Testis (tissue), 3 donors: ENCODE results near the gene COL2A1. TPM values are rescaled to one million over a fixed set of nuclear protein-coding genes. Genes with fewer than 3 reads are reported as not detected.
A peak's percentile ranks its signal among the peaks of the same experiment; 100 is the strongest.

Experiments
- DNase-seq: peaks from one replicate; pipeline ENCODE4 v3.0.0-alpha.2; 2019
- H3K27ac ChIP-seq, 2 donors: fragments of 200-600 bp; sonication (generic); one replicate each; pipeline ENCODE4 v1.5.1; 2019
- H3K27me3 ChIP-seq: fragments of 200-600 bp; sonication (generic); one replicate; pipeline ENCODE4 v1.5.1; 2019
- H3K36me3 ChIP-seq: fragments of 200-600 bp; sonication (generic); one replicate; pipeline ENCODE4 v1.5.1; 2017; ENCODE audit warnings: low read depth; ENCODE audit errors: missing control alignments
- H3K4me1 ChIP-seq: fragments of 200-600 bp; sonication (generic); one replicate; pipeline ENCODE4 v1.5.1; 2019
- H3K4me3 ChIP-seq, 2 donors: fragments of 200-600 bp; sonication (generic); one replicate each; pipeline ENCODE4 v1.5.1; 2017 to 2019
- H3K9me3 ChIP-seq: fragments of 200-600 bp; sonication (generic); one replicate; pipeline ENCODE4 v1.5.1; 2017
- CTCF ChIP-seq, 3 experiments: fragments of 450-650 bp in 2 of 3; fragments of 200-600 bp in 1 of 3; sonication (generic) in 1 of 3; IDR thresholded peaks; one replicate each; pipeline ENCODE4 v1.5.1; 2016 to 2019; ENCODE audit warnings: antibody characterized with exemption in 3 of 3, mild to moderate bottlenecking in 2 of 3, moderate library complexity in 1 of 3
- POLR2A ChIP-seq: fragments of 450-650 bp; IDR thresholded peaks from one replicate; pipeline ENCODE4 v1.6.1; 2017; ENCODE audit warnings: antibody characterized with exemption, mild to moderate bottlenecking, moderate library complexity
- WGBS, 2 donors: methylation state at CpG; one replicate each; pipeline ENCODE4 v1.1.5; 2018; 5-methylcytosine and 5-hydroxymethylcytosine counted together
- intact Hi-C: fragments of 100-400 bp; cut with DNase I; formaldehyde crosslinking; loops from one replicate; pipeline ENCODE4 v1.15.1; 2023; ENCODE audit warnings: low total_unique reads
- polyA plus RNA-seq: library from polyadenylated mRNA; stranded (reverse); fragments of 350-450 nt; fragmentation: Illumina TruSeq; extraction: RNeasy Lipid Tissue Mini Kit (QIAGEN cat#74804); gene quantifications from one replicate; pipeline ENCODE4 v1.2.3, GENCODE V29; 2014; ENCODE audit warnings: low read depth, low replicate concordance; ENCODE audit not compliant: insufficient read depth
- total RNA-seq, 2 donors: library from RNA; depleted of rRNA; stranded (reverse); fragments of >200 nt; gene quantifications; one replicate each; pipeline ENCODE4 v1.2.3, GENCODE V29; 2016

Gene COL2A1
- total and polyA plus RNA-seq, 3 donors from 2014 or later = 1.8 to 8.0 (median 2.8) TPM

DNA sequence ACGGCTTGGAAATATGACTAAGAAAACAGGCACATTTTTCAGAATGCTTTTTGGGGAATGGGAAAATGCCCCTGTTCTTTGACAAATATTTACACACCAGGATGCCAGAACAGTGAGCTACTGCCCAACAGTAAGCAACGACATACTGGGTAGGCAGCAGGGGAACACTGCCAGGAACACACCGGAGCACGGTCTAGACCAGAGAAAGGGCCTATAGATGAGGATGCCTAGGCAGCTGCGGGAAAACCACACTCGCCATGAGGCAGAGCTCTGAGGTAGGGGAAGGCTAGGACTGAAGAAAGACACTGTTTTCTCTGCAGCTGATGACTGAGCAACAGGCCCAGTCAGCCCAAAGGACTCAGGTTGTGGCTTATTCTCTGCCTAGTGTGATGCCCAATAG, 45.9 kb upstream of the COL2A1 start:
- intact Hi-C loops = no loop called here

GRCh38 chr12:48045965-48046518, 41.8 kb upstream of the COL2A1 start:
- H3K36me3 ChIP-seq = no peaks in the 10 kb centered on the region

More for the DNA sequence above, 45.9 kb upstream of the COL2A1 start:
- H3K27ac ChIP-seq = no peak overlapping the region
- no peak for DNase-seq
- no peaks in the 10 kb centered on the region for H3K36me3 ChIP-seq
- H3K4me1 ChIP-seq = no peaks in the 10 kb centered on the region
- TF ChIP-seq CTCF (IDR thresholded peaks at IDR 0.05) (no peak), POLR2A (no peak)
- H3K27me3 ChIP-seq = no peaks in the 10 kb centered on the region
- 96 to 99% methylated on average over 6 of the region's 6 CpGs for WGBS, 2 donors
- H3K9me3 ChIP-seq = no peaks in the 10 kb centered on the region
- H3K4me3 ChIP-seq = no peak overlapping the region

GRCh38 chr12:48045061-48045846, 41.0 kb upstream of the COL2A1 start:
- no peak for TF ChIP-seq POLR2A
- no peak for TF ChIP-seq CTCF (IDR thresholded peaks at IDR 0.05)
- Histone ChIP-seq H3K4me1 (no peaks in the 10 kb centered on the region), H3K9me3 (no peaks in the 10 kb centered on the region), H3K4me3 (no peak overlapping the region), H3K27ac (no peak overlapping the region), H3K36me3 (no peaks in the 10 kb centered on the region), H3K27me3 (no peaks in the 10 kb centered on the region)
- peak; percentile 47 for DNase-seq
- WGBS, 2 donors = 47 to 60% methylated on average over 6 of the region's 6 CpGs
- intact Hi-C loops = no loop called here

More at GRCh38 chr12:48045965-48046518, 41.8 kb upstream of the COL2A1 start:
- TF ChIP-seq CTCF (IDR thresholded peaks at IDR 0.05) = no peak
- no peak for TF ChIP-seq POLR2A
- no peak overlapping the region for H3K4me3 ChIP-seq
- intact Hi-C loops = no loop called here
- H3K4me1 ChIP-seq = no peaks in the 10 kb centered on the region
- no peak for DNase-seq
- no peaks in the 10 kb centered on the region for H3K27me3 ChIP-seq
- WGBS, 2 donors = 83 to 91% methylated on average over 2 of the region's 2 CpGs
- no peak overlapping the region for H3K27ac ChIP-seq
- H3K9me3 ChIP-seq = no peaks in the 10 kb centered on the region

GRCh38 chr12:48044396-48044795, 40.1 kb upstream of the COL2A1 start:
- Histone ChIP-seq H3K9me3 (no peaks in the 10 kb centered on the region), H3K27ac (no peak overlapping the region), H3K36me3 (no peaks in the 10 kb centered on the region), H3K4me3 (no peak overlapping the region), H3K27me3 (no peaks in the 10 kb centered on the region), H3K4me1 (no peaks in the 10 kb centered on the region)
- 78 to 90% methylated on average over 7 of the region's 7 CpGs for WGBS, 2 donors
- intact Hi-C loops = no loop called here
- DNase-seq = no peak
- TF ChIP-seq POLR2A = no peak
- no peak for TF ChIP-seq CTCF (IDR thresholded peaks at IDR 0.05)
